HUES48 (cell line): ENCODE data around the gene PPIP5K2.
"Not testable (repeated sequence)": the region's sequence is repeated elsewhere in the genome, so short reads cannot be mapped to it uniquely, and the experiment has no call there.

Source experiments
- H3K27ac ChIP-seq: one replicate; pipeline ENCODE4 v1.7.0; 2013; ENCODE audit warnings: low read depth, low read length, inconsistent platforms
- H3K27me3 ChIP-seq: 2 replicates; pipeline ENCODE4 v1.6.1; 2013; ENCODE audit warnings: mild to moderate bottlenecking, low read length; ENCODE audit not compliant: control insufficient read depth, insufficient read depth
- H3K36me3 ChIP-seq: 2 replicates; pipeline ENCODE4 v1.6.1; 2013; ENCODE audit warnings: low read length; ENCODE audit not compliant: control insufficient read depth, insufficient read depth
- H3K4me1 ChIP-seq: 2 replicates; pipeline ENCODE4 v1.6.1; 2013; ENCODE audit warnings: mild to moderate bottlenecking, low read length; ENCODE audit not compliant: control insufficient read depth, insufficient read depth
- H3K4me3 ChIP-seq: 2 replicates; pipeline ENCODE4 v1.5.1; 2013; ENCODE audit warnings: mild to moderate bottlenecking, low read depth, low read length
- H3K9ac ChIP-seq: 2 replicates; pipeline ENCODE4 v1.6.1; 2013; ENCODE audit warnings: mild to moderate bottlenecking, low read depth, low read length, moderate library complexity
- H3K9me3 ChIP-seq: 2 replicates; pipeline ENCODE4 v1.6.1; 2013; ENCODE audit warnings: low read length; ENCODE audit not compliant: control insufficient read depth, insufficient read depth

The PPIP5K2 gene

DNA sequence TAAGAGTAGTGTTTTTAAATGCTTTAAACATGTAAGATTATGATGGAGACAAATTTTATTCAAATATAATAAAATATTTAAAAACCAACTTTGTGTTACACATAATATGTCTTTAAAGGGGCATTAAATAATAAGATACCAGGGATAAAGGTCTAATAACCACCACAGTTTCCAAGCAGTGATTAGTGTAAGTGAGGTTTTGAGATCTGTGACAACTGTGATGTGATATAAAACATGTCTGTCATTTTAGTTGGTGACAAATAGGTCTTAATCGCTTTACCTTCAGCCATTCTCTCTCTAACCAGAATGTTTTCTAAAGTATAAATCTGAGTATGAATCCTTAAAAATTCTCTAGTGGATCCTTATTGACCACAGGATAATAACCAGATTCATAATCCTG, 28.1 kb downstream of the PPIP5K2 start:
- peaks cover 32% of the 10 kb centered on the region for H3K36me3 ChIP-seq
- no peak overlapping the region for H3K4me3 ChIP-seq
- H3K9me3 ChIP-seq = no peaks in the 10 kb centered on the region
- H3K27ac ChIP-seq = no peak overlapping the region
- H3K4me1 ChIP-seq = no peaks in the 10 kb centered on the region
- no peak overlapping the region for H3K9ac ChIP-seq
- H3K27me3 ChIP-seq = no peaks in the 10 kb centered on the region

DNA sequence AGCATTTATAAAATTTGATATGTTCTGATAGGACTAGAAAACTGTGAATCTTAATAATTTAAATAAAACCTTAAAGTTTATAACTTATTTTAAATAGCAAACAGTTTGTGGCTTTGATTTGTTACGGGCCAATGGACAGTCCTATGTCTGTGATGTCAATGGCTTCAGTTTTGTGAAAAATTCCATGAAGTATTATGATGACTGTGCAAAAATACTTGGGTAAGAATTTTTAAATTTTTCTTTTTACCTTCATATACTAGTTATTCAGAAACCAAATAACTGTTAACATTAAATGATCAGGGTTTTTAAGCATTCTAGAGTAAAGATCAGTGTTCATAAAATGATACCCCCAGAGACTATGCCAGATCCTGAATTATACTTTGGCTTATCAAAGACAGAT, 31.1 kb downstream of the PPIP5K2 start:
- Histone ChIP-seq H3K9ac (no peak overlapping the region), H3K36me3 (peaks cover 60% of the 10 kb centered on the region), H3K27me3 (no peaks in the 10 kb centered on the region), H3K4me1 (no peaks in the 10 kb centered on the region), H3K9me3 (no peaks in the 10 kb centered on the region), H3K4me3 (no peak overlapping the region), H3K27ac (no peak overlapping the region)

DNA sequence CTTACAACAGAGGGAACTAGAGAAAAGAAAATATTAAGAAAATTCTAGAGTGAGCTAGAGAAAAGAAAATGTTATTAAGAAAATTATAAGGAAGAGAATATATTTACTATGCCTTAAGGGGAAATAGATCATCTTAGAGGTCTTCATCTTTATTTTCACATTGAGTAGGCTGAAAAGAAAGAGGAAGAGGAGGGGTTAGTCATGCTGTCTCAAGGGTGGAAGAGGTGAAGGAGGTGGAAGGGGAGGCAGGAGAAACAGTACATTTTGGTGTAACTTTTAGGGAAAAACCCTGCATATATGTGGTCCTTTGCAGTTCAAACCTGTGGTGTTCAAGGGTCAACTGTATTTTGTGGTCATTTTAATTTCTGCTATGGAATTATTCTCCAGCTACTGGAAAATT, 46.6 kb downstream of the PPIP5K2 start:
- Histone ChIP-seq H3K9ac (no peak overlapping the region), H3K27me3 (no peaks in the 10 kb centered on the region), H3K36me3 (peaks cover 25% of the 10 kb centered on the region), H3K4me3 (no peak overlapping the region), H3K4me1 (no peaks in the 10 kb centered on the region), H3K27ac (no peak overlapping the region), H3K9me3 (no peaks in the 10 kb centered on the region)

DNA sequence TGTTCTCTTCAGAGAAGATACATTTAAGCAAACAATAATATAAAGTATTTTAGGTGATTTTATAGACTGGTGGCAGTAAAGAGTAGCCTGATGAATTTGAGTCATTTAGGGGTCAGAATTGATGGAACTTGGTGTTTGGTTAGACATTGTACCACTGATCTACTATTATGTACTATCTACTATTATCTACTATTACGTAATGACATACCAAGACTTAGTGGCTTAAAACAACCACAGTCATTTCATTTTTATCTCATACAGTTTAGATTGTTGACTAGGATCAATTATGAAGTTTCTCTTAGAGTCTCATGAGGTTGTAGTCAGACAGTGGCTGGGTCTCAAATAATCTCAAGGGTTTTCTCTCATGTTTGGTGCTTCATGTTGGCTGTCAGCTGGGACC, 54.0 kb downstream of the PPIP5K2 start:
- Histone ChIP-seq H3K4me1 (no peaks in the 10 kb centered on the region; the same call in 1 of the 2 replicates), H3K27me3 (no peaks in the 10 kb centered on the region), H3K27ac (no peak overlapping the region), H3K9me3 (no peaks in the 10 kb centered on the region), H3K4me3 (no peak overlapping the region), H3K36me3 (peaks cover 39% of the 10 kb centered on the region), H3K9ac (no peak overlapping the region)

DNA sequence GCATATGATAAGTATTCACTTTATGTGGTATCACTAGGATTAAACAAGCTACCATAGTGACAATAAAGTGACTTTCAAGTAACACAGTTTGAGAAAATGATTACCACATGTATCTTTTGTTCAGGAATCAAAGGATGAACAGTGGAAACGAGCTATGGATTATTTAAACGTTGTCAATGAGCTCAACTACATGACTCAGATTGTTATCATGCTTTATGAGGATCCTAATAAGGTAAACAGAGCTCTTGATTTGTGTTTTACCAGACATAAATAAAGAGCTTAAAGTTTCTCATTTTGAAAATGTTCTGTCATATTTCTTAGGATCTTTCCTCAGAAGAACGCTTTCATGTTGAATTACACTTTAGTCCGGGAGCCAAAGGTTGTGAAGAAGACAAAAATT, 57.4 kb downstream of the PPIP5K2 start:
- Histone ChIP-seq H3K4me1 (no peaks in the 10 kb centered on the region), H3K27ac (no peak overlapping the region), H3K4me3 (no peak overlapping the region), H3K27me3 (no peaks in the 10 kb centered on the region), H3K36me3 (peaks cover 58% of the 10 kb centered on the region), H3K9ac (no peak overlapping the region), H3K9me3 (no peaks in the 10 kb centered on the region)

DNA sequence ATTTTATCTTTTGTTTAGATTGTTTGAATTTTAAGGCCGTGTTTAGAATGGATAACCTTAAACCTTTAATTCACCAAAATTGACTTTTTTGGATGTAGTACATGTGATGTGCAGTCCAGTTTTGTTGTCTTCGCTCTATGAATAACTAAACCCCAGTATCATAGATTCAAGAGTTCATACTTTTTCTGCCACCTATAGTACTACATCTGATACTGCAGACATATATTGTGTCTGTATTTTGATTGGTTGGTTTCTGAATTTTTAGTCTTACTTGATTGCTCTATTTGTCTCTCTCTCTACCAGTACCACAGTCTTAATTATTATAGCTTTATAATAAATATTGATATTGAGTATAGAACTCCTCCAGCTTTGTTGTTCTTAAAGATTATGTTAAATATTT, 58.1 kb downstream of the PPIP5K2 start:
- Histone ChIP-seq H3K9ac (no peak overlapping the region), H3K4me3 (no peak overlapping the region), H3K27ac (no peak overlapping the region), H3K36me3 (peaks cover 61% of the 10 kb centered on the region), H3K4me1 (no peaks in the 10 kb centered on the region), H3K27me3 (no peaks in the 10 kb centered on the region), H3K9me3 (no peaks in the 10 kb centered on the region)

DNA sequence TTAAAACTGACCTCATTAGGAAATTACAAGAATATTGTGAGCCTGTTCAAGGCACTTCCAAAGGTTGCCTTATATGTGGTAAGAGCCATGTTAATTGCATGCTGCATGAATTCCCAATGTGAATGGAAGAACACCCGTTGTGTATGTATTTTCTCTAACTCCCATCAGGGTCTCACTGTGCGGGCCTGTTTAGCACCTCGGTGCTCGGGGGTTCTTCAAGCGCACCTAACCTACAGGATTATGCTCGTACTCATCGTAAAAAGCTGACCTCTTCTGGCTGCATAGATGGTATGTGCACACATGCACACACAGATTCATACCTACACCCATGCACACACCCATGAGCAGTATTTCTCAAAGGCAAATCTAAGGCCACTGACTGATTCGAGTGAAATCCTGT, 66.1 kb downstream of the PPIP5K2 start:
- Histone ChIP-seq H3K27me3 (no peaks in the 10 kb centered on the region), H3K4me3 (no peak overlapping the region), H3K36me3 (peaks cover 46% of the 10 kb centered on the region), H3K27ac (no peak overlapping the region), H3K9ac (no peak overlapping the region), H3K9me3 (no peaks in the 10 kb centered on the region), H3K4me1 (no peaks in the 10 kb centered on the region)

DNA sequence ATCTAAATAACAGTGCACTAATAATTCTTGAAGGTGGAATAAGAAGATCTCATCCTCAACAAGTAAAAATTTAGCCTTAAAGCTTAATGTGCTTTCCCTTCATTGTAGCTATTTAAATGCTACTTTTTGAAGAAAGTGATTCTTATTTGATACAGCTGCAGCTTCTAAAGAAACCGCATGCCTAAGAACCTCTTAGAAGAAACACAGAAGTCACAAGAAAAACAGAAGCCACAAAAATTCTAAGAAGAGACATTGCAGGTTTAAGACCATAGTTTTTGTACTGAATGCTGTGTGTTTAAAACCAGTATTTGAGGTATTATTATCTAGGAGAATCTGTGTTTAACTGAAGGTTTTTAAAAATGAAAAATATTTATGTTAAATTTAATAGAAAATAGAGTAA, 68.3 kb downstream of the PPIP5K2 start:
- H3K36me3 ChIP-seq = peaks cover 38% of the 10 kb centered on the region
- H3K9me3 ChIP-seq = no peaks in the 10 kb centered on the region
- no peaks in the 10 kb centered on the region for H3K27me3 ChIP-seq
- H3K4me1 ChIP-seq = no peaks in the 10 kb centered on the region
- H3K9ac ChIP-seq = no peak overlapping the region
- H3K27ac ChIP-seq = no peak overlapping the region
- no peak overlapping the region for H3K4me3 ChIP-seq

DNA sequence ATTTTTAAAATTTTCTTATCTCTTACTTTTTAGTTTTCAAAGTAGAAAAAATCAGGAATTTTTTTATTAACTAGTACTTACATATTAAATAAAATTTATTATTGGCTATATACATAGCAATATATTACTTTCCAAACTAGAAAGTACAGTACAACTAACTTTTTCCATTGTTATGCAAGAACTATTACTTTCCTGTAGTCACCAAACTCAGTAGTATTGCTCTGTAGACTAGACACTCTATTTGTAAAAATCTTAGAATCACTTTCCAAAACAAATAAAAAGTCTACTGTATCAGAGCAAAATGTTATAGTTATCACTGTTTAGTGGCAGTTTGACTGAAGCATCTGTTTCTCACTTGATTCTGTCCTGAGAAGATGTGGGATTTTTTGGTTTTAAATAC, 83.1 kb downstream of the PPIP5K2 start:
- Histone ChIP-seq H3K9ac (no peak overlapping the region), H3K36me3 (peaks cover 21% of the 10 kb centered on the region), H3K4me3 (no peak overlapping the region)

DNA sequence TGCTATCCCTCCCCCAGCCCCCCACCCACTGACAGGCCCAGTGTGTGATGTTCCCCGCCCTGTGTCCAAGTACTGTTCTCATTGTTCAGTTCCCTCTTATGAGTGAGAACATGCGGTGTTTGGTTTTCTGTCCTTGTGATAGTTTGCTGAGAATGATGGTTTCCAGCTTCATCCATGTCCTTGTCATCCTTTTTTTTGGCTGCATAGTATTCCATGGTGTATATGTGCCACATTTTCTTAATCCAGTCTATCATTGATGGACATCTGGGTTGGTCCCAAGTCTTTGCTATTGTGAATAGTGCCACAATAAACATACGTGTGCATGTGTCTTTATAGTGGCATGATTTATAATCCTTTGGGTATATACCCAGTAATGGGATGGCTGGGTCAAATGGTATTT, 84.9 kb downstream of the PPIP5K2 start:
- not testable (repeated sequence) for H3K27ac ChIP-seq, H3K27me3 ChIP-seq, H3K9me3 ChIP-seq, H3K4me3 ChIP-seq, H3K4me1 ChIP-seq, H3K9ac ChIP-seq
- peaks cover 16% of the 10 kb centered on the region; the same call in 1 of the 2 replicates for H3K36me3 ChIP-seq

More for the DNA sequence above, 83.1 kb downstream of the PPIP5K2 start:
- Histone ChIP-seq H3K27me3 (no peaks in the 10 kb centered on the region), H3K27ac (no peak overlapping the region), H3K9me3 (no peaks in the 10 kb centered on the region), H3K4me1 (no peaks in the 10 kb centered on the region)

DNA sequence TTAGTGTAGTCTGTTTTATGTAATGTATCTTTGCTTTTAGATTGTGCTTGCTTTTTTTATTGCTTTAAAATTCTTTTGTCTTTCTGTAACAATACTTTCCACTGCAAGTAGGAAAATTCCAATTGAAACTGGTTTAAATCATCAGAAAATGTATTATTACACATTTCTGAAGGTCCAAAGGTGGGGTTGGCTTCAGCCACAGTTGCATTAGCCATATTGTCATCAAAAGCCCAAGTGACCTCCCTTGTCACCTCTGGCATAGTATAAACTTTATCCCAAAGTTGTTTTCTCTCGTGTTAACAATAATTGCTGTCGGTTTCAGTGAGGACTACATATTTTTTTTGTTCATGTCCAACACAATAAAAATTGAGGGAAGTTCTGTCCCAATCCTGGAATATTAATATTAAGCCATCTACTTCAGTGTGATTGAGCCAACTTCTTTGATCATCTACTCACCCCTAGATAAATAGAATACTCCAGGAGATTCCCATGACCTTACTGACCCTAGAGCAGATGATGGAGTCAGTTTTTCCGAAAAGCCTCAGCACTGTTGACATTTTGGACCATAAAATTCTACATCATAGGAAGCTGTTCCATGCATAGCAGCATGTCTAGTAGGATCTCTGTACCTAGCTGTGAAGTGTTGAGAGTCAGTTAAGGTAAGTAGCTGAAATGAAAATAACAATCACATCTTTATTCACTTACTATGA, 86.0 kb downstream of the PPIP5K2 start:
- no peak overlapping the region for H3K4me3 ChIP-seq
- H3K9me3 ChIP-seq = no peaks in the 10 kb centered on the region
- H3K4me1 ChIP-seq = no peaks in the 10 kb centered on the region; the same call in 1 of the 2 replicates
- no peak overlapping the region for H3K27ac ChIP-seq
- H3K36me3 ChIP-seq = peaks cover 16% of the 10 kb centered on the region; the same call in 1 of the 2 replicates
- no peak overlapping the region for H3K9ac ChIP-seq
- no peaks in the 10 kb centered on the region for H3K27me3 ChIP-seq
